K562 (cell line): ENCODE measurements around the gene MYO10. TPM values are rescaled to one million over a fixed set of nuclear protein-coding genes. Genes with fewer than 3 reads are reported as not detected.

Experiments used
- ATAC-seq: fragments of 200-7000 bp; cut with Tn5 transposase; 3 replicates; pipeline ENCODE4 v1.9.1; 2020; ENCODE audit warnings: moderate library complexity
- BruUV-seq: library from RNA; stranded (reverse); fragments of 400-500 nt; replicated peaks from 2 replicates; lab custom pipeline; 2021; lab: Mats Ljungman, UMichigan
- CTCF ChIA-PET: fragments of 300-600 bp; formaldehyde crosslinking; extraction: SDS; loops from one replicate; lab custom pipeline; 2021; ENCODE audit warnings: low intra/inter-chr PET ratio; lab: Yijun Ruan, JAX
- POLR2A ChIA-PET: fragments of 300-600, 350-650 bp; sonication (Branson Sonifier 250); formaldehyde crosslinking; extraction: SDS; loops from one replicate; lab custom pipeline; 2021; ENCODE audit warnings: antibody characterized with exemption, inconsistent platforms; lab: Yijun Ruan, JAX
- DNase-seq, 4 experiments: peaks; one replicate each; pipeline versions ENCODE4 v3.0.0 to v3.0.0-alpha.2; 2011 to 2018; ENCODE audit warnings: low spot score in 3 of 4, mixed read lengths in 3 of 4; ENCODE audit errors: extremely low read depth in 1 of 4
- FAIRE-seq: peaks from 2 replicates; lab custom pipeline; 2011; peaks lifted over from hg19 to GRCh38; lab: Jason Lieb, UNC
- H2AFZ ChIP-seq: 2 replicates; pipeline ENCODE4 v1.6.0; 2011; ENCODE audit warnings: low read depth, low read length, control low read depth, inconsistent platforms
- H3K27ac ChIP-seq: fragments of 200-600 bp; 3 replicates; pipeline ENCODE4 v1.8.0; 2011; ENCODE audit warnings: low read depth, mild to moderate bottlenecking, control low read depth, inconsistent platforms, low read length, moderate library complexity, mixed read lengths; ENCODE audit errors: extremely low read depth
- H3K27me3 ChIP-seq, 2 experiments: fragments of 300-600 bp in 1 of 2; 2 replicates in 1 of 2; 3 replicates in 1 of 2; pipeline versions ENCODE4 v1.6.0 to v1.8.0; 2011; ENCODE audit warnings: inconsistent platforms in 2 of 2, low read length in 2 of 2, mild to moderate bottlenecking in 1 of 2, mixed read lengths in 1 of 2, moderate library complexity in 1 of 2; ENCODE audit not compliant: control insufficient read depth in 2 of 2, insufficient read depth in 2 of 2
- H3K36me3 ChIP-seq: fragments of 300-600 bp; 3 replicates; pipeline ENCODE4 v1.8.0; 2011; ENCODE audit warnings: mild to moderate bottlenecking, low read length, inconsistent platforms; ENCODE audit not compliant: control insufficient read depth, insufficient read depth
- H3K4me1 ChIP-seq, 2 experiments: fragments of 200-600 bp in 1 of 2; replicated peaks in 1 of 2; 2 replicates in 1 of 2; 3 replicates in 1 of 2; pipeline versions ENCODE4 v1.5.1 to v1.8.0; 2011; ENCODE audit warnings: inconsistent platforms in 2 of 2, low read length in 2 of 2, mild to moderate bottlenecking in 1 of 2, mixed read lengths in 1 of 2, moderate library complexity in 1 of 2; ENCODE audit not compliant: control insufficient read depth in 2 of 2, insufficient read depth in 2 of 2
- H3K4me2 ChIP-seq: 2 replicates; pipeline ENCODE4 v1.6.1; 2011; ENCODE audit warnings: low read length, control low read depth, inconsistent platforms, mixed read lengths; ENCODE audit not compliant: insufficient read depth
- H3K4me3 ChIP-seq: fragments of 200-600 bp; sonication (generic), shearing (Covaris generic); 2 replicates; pipeline ENCODE4 v1.5.1; 2016; ENCODE audit warnings: control low read depth, inconsistent platforms
- H3K79me2 ChIP-seq: fragments of 200-600 bp; 3 replicates; pipeline ENCODE4 v1.8.0; 2011; ENCODE audit warnings: low read length, inconsistent platforms; ENCODE audit not compliant: control insufficient read depth, insufficient read depth
- H3K9ac ChIP-seq, 2 experiments: 2 replicates each; pipeline versions ENCODE4 v1.6.0 to v1.6.1; 2011; ENCODE audit warnings: low read depth in 2 of 2, low read length in 2 of 2, control low read depth in 1 of 2, inconsistent platforms in 1 of 2, mild to moderate bottlenecking in 1 of 2, mixed read lengths in 1 of 2; ENCODE audit not compliant: insufficient read depth in 1 of 2
- H3K9me1 ChIP-seq: one replicate; pipeline ENCODE4 v1.6.0; 2011; ENCODE audit warnings: inconsistent platforms, mild to moderate bottlenecking, low read length, moderate library complexity; ENCODE audit not compliant: control insufficient read depth, insufficient read depth
- H3K9me3 ChIP-seq: replicated peaks from 2 replicates; pipeline ENCODE4 v1.5.1; 2011; ENCODE audit warnings: low read depth, low read length, inconsistent platforms; ENCODE audit not compliant: control insufficient read depth, insufficient read depth
- H4K20me1 ChIP-seq: replicated peaks from 2 replicates; pipeline ENCODE4 v1.6.1; 2011; ENCODE audit warnings: low read length, inconsistent platforms, mixed read lengths; ENCODE audit not compliant: control insufficient read depth, insufficient read depth
- ARID2 ChIP-seq: fragments of 450-650 bp; IDR thresholded peaks from 2 replicates; pipeline ENCODE4 v1.6.1; 2017; ENCODE audit warnings: antibody characterized with exemption, mild to moderate bottlenecking
- CBX5 ChIP-seq: IDR thresholded peaks from 2 replicates; pipeline ENCODE4 v1.6.1; 2014; ENCODE audit warnings: low read depth, borderline replicate concordance
- JUND ChIP-seq, 2 experiments: IDR thresholded peaks; 2 replicates in 1 of 2; 3 replicates in 1 of 2; pipeline ENCODE4 v1.6.1; 2011; ENCODE audit warnings: borderline replicate concordance in 2 of 2, low read depth in 2 of 2, low read length in 2 of 2, improper control_type of control experiment in 1 of 2, missing biosample characterization in 1 of 2, missing genetic modification characterization in 1 of 2, missing genetic modification reagents in 1 of 2
- KDM5B ChIP-seq: fragments of 200-600 bp; sonication (generic); IDR thresholded peaks from 2 replicates; pipeline ENCODE4 v1.6.1; 2012; ENCODE audit warnings: low read depth, mild to moderate bottlenecking, moderate library complexity, low read length, control low read depth, inconsistent platforms; ENCODE audit not compliant: insufficient replicate concordance
- KLF6 ChIP-seq: fragments of 250-450 bp; sonication (Bioruptor Pico); IDR thresholded peaks from 2 replicates; pipeline ENCODE4 v1.4.0; 2020; ENCODE audit warnings: mild to moderate bottlenecking, moderate library complexity, borderline replicate concordance
- PHB2 ChIP-seq: fragments of 450-650 bp; IDR thresholded peaks from 2 replicates; pipeline ENCODE4 v1.6.1; 2017; ENCODE audit warnings: low read depth
- PHTF2 ChIP-seq: fragments of 250-450 bp; sonication (Bioruptor Pico); IDR thresholded peaks from 2 replicates; pipeline ENCODE4 v1.5.0; 2021; ENCODE audit warnings: mild to moderate bottlenecking
- RBM25 ChIP-seq: fragments of 200-400 bp; formaldehyde crosslinking; IDR thresholded peaks from 2 replicates; pipeline ENCODE4 v1.6.1; 2018; ENCODE audit warnings: low read length, low read depth, moderate library complexity; ENCODE audit not compliant: severe bottlenecking
- SMC3 ChIP-seq: conservative IDR thresholded peaks from 2 replicates; pipeline ENCODE4 v1.6.1; 2011; ENCODE audit warnings: low read depth, low read length, improper control_type of control experiment; ENCODE audit not compliant: insufficient read depth
- SREBF2 ChIP-seq: sonication (generic); formaldehyde crosslinking; IDR thresholded peaks from 2 replicates; pipeline ENCODE4 v1.4.0; 2020; ENCODE audit warnings: mild to moderate bottlenecking, missing genetic modification reagents
- SUPT5H ChIP-seq: fragments of 450-650 bp; IDR thresholded peaks from 2 replicates; pipeline ENCODE4 v1.6.1; 2016
- ZBTB17 ChIP-seq: fragments of 450-650 bp; formaldehyde crosslinking; IDR thresholded peaks from 2 replicates; pipeline ENCODE4 v1.4.0; 2020; ENCODE audit warnings: mild to moderate bottlenecking
- ZNF146 ChIP-seq: IDR thresholded peaks from one replicate; pipeline ENCODE4 v1.6.1; 2018; ENCODE audit warnings: missing compliant biosample characterization; ENCODE audit not compliant: unreplicated experiment
- ZNF324 ChIP-seq: fragments of 250-450 bp; sonication (Bioruptor Pico); IDR thresholded peaks from 2 replicates; pipeline ENCODE4 v1.4.0; 2020; ENCODE audit warnings: mild to moderate bottlenecking
- WGBS: fragments of 100-300 bp; shearing (Covaris generic); methylation state at CpG from one replicate; pipeline ENCODE4 v1.1.6; 2016; ENCODE audit warnings: low coverage, mixed read lengths; ENCODE audit not compliant: insufficient coverage; ENCODE audit errors: missing lambda C conversion rate; 5-methylcytosine and 5-hydroxymethylcytosine counted together
- in situ Hi-C: fragments of 300-500 bp; cut with MboI; formaldehyde crosslinking; loops from 4 replicates; pipeline ENCODE4 v1.15.0; 2018; ENCODE audit warnings: inconsistent platforms, mixed read lengths
- intact Hi-C: fragments of 100-400 bp; cut with micrococcal nuclease; formaldehyde crosslinking; loops from 2 replicates; pipeline ENCODE4 v1.14.2; 2022
- polyA plus RNA-seq, 8 experiments: library from polyadenylated mRNA; depleted of rRNA in 4 of 8; stranded (reverse) in 5 of 8; unstranded in 3 of 8; fragments of >200 nt; fragmentation: Nextera tagmentation in 2 of 8; fragmentation: Illumina TruSeq in 1 of 8; extraction: Ambion mirVana in 2 of 8; extraction: Trizol in 1 of 8; gene quantifications; 2 replicates each; pipeline versions ENCODE4 v1.2.1 to v1.2.3, GENCODE V29; 2011 to 2014; ENCODE audit warnings: inconsistent platforms in 1 of 8, missing spikeins in 1 of 8
- total RNA-seq, 7 experiments: library from RNA; depleted of rRNA in 6 of 7; stranded (reverse); fragments of >200 nt in 6 of 7; fragmentation: Illumina TruSeq in 2 of 7; extraction: Trizol in 2 of 7; gene quantifications; 2 replicates each; pipeline versions ENCODE4 v1.2.1 to v1.2.3, GENCODE V29; 2011 to 2021; ENCODE audit warnings: low replicate concordance in 1 of 7
- TF ChIP-seq, protein P1 (sequence below), 3 experiments: fragments of 200-800 bp in 1 of 3; sonication (Bioruptor generic) in 1 of 3; sonication (generic) in 1 of 3; formaldehyde crosslinking in 1 of 3; IDR thresholded peaks; 2 replicates each; pipeline versions ENCODE4 v1.6.1 to v1.8.0; 2016 to 2022; ENCODE audit warnings: mild to moderate bottlenecking in 2 of 3, missing compliant biosample characterization in 2 of 3, missing genetic modification characterization in 2 of 3, missing genetic modification reagents in 1 of 3
- TF ChIP-seq, protein P2 (sequence below): sonication (generic); formaldehyde crosslinking; IDR thresholded peaks from 2 replicates; pipeline ENCODE4 v1.8.0; 2022; ENCODE audit warnings: missing genetic modification reagents, mild to moderate bottlenecking, borderline replicate concordance
- TF ChIP-seq, protein P3 (sequence below), 2 experiments: IDR thresholded peaks; 2 replicates each; pipeline ENCODE4 v1.6.1; 2011; ENCODE audit warnings: borderline replicate concordance in 1 of 2, control low read depth in 1 of 2, low read depth in 1 of 2, low read length in 1 of 2, mild to moderate bottlenecking in 1 of 2, mixed read lengths in 1 of 2, moderate library complexity in 1 of 2; ENCODE audit not compliant: insufficient read depth in 1 of 2, insufficient read length in 1 of 2, poor library complexity in 1 of 2, severe bottlenecking in 1 of 2; ENCODE audit errors: extremely low read depth in 1 of 2

The MYO10 gene
- total and polyA plus RNA-seq, 9 of the 15 experiments (the other 6 are each of a cell fraction or from before 2014, with no cell fraction given) = 0.04 to 0.24 TPM; not detected in 7

DNA sequence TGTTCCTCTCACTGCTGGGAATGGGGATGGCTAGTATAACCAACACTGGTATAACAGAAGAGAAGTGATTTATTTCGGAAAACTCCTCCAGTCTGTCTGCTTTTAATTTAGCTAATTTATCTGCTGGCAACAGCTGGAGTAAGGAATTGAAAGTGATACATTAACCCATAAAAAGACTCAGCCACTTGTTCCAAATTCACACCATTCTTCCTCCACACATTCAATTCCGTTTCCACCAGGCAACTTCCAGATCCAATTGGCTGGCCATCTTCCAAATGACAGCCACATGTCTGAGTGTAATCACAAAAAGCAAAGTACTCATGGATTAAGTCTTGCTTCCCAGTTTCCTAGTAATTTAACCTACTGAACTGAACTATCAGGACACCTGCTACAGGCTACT, 242.2 kb downstream of the MYO10 start (continued):
- TF ChIP-seq, protein P1, sequence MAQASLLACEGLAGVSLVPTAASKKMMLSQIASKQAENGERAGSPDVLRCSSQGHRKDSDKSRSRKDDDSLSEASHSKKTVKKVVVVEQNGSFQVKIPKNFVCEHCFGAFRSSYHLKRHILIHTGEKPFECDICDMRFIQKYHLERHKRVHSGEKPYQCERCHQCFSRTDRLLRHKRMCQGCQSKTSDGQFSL (CRISPR knock-in tag; IDR thresholded peaks at IDR 0.05) = no peak
- TF ChIP-seq, protein P1 (tag; IDR thresholded peaks at IDR 0.05) = no peak
- TF ChIP-seq KDM5B = no peak

DNA sequence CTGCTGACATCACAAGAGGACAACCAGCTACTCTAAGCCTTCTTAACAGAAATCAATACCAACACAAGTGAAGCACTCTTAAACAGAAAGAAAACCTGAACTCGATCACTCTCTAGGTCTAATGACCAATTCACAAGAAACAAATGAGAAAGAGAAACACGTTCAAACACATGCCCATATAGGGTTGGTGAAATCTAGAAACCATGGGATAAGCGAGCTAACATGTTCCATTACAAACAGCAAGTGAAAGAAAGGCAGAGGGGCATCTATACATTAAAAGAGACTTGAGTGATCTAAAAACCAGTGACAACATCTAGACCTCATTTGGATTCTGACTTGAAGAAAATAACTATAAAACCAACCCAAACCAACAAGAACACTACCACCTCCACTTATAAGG, 244.4 kb downstream of the MYO10 start:
- no peak for DNase-seq
- Histone ChIP-seq H3K4me1 (no peaks in the 10 kb centered on the region), H3K27ac (no peak overlapping the region), H3K79me2 (no peaks in the 10 kb centered on the region), H3K27me3 (peaks cover 7 to 14% of the 10 kb centered on the region in 2 experiments; a peak in 3 of 5 replicates), H4K20me1 (no peaks in the 10 kb centered on the region), H3K9ac (no peak overlapping the region), H2AFZ (no peak overlapping the region), H3K4me2 (no peak overlapping the region), H3K36me3 (no peaks in the 10 kb centered on the region), H3K9me3 (no peaks in the 10 kb centered on the region), H3K4me3 (no peak overlapping the region), H3K9me1 (no peaks in the 10 kb centered on the region)
- POLR2A ChIA-PET = interaction anchor here (0.7 kb wide), 1 partner anchor 365 kb away, joined by 3 read pairs; no protein-coding TSS in a partner anchor
- BruUV-seq = no TSS peak
- no peak for FAIRE-seq
- CTCF ChIA-PET = no interaction called here
- in situ Hi-C loops = no loop called here
- intact Hi-C loops = no loop called here
- no peak for ATAC-seq
- no peak for TF ChIP-seq PHTF2 (CRISPR knock-in tag)
- no peak for TF ChIP-seq ZBTB17 (CRISPR knock-in tag)
- no peak for TF ChIP-seq SMC3
- no peak for TF ChIP-seq ZNF324 (CRISPR knock-in tag)
- TF ChIP-seq, protein P2, sequence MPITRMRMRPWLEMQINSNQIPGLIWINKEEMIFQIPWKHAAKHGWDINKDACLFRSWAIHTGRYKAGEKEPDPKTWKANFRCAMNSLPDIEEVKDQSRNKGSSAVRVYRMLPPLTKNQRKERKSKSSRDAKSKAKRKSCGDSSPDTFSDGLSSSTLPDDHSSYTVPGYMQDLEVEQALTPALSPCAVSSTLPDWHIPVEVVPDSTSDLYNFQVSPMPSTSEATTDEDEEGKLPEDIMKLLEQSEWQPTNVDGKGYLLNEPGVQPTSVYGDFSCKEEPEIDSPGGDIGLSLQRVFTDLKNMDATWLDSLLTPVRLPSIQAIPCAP = no peak
- TF ChIP-seq ARID2 = no peak
- TF ChIP-seq RBM25 = no peak
- TF ChIP-seq PHB2 = no peak
- TF ChIP-seq, protein P3, sequence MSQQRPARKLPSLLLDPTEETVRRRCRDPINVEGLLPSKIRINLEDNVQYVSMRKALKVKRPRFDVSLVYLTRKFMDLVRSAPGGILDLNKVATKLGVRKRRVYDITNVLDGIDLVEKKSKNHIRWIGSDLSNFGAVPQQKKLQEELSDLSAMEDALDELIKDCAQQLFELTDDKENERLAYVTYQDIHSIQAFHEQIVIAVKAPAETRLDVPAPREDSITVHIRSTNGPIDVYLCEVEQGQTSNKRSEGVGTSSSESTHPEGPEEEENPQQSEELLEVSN (IDR thresholded peaks at IDR 0.05; ENCODE audit: borderline replicate concordance in 1 of 2, extremely low read depth in 1 of 2, insufficient read depth in 1 of 2, insufficient read length in 1 of 2, low read depth in 1 of 2, low read length in 1 of 2, poor library complexity in 1 of 2, severe bottlenecking in 1 of 2) = no peak
- TF ChIP-seq JUND (IDR thresholded peaks at IDR 0.05; ENCODE audit: borderline replicate concordance, low read depth, low read length) = no peak
- no peak for TF ChIP-seq JUND (tag; IDR thresholded peaks at IDR 0.05; ENCODE audit: borderline replicate concordance, low read depth, low read length)
- no peak for TF ChIP-seq SUPT5H
- TF ChIP-seq SREBF2 = no peak
- TF ChIP-seq KLF6 (CRISPR knock-in tag) = no peak
- no peak for TF ChIP-seq CBX5
- TF ChIP-seq ZNF146 (CRISPR knock-in tag) = no peak
- 2% methylated on average over 3 of the region's 3 CpGs for WGBS
